Memory B cell (primary cell): Measurements from ENCODE around the gene TNNI3K.

ENCODE experiments used
- ATAC-seq: fragments of 150-1000 bp; cut with Tn5 transposase; 2 replicates; pipeline ENCODE4 v1.10.0; 2021; ENCODE audit warnings: low read depth, mild to moderate bottlenecking, moderate library complexity
- DNase-seq, 2 donors: peaks; one replicate each; pipeline ENCODE4 v3.0.0; 2022; ENCODE audit warnings: low spot score in 2 of 2
- H3K27ac Mint-ChIP-seq: one replicate; pipeline ENCODE4 v1.8.0; 2022; ENCODE audit warnings: mild to moderate bottlenecking, moderate library complexity, mixed read lengths
- H3K27me3 Mint-ChIP-seq: one replicate; pipeline ENCODE4 v1.8.0; 2022; ENCODE audit warnings: mixed read lengths
- H3K36me3 Mint-ChIP-seq: one replicate; pipeline ENCODE4 v1.8.0; 2022; ENCODE audit warnings: mild to moderate bottlenecking, mixed read lengths
- H3K4me1 Mint-ChIP-seq: one replicate; pipeline ENCODE4 v1.8.0; 2022; ENCODE audit warnings: mixed read lengths
- H3K4me3 Mint-ChIP-seq: one replicate; pipeline ENCODE4 v1.8.0; 2022; ENCODE audit warnings: mild to moderate bottlenecking, moderate library complexity, mixed read lengths
- H3K9me3 Mint-ChIP-seq: one replicate; pipeline ENCODE4 v1.8.0; 2022; ENCODE audit warnings: mixed read lengths

TNNI3K gene

GRCh38 chr1:74388855-74389254 is 153.7 kb downstream of the TNNI3K start:
- no peak for DNase-seq
- H3K4me3 Mint-ChIP-seq, result no peak overlapping the region
- no peak for ATAC-seq
- no peak overlapping the region for H3K27ac Mint-ChIP-seq
- peaks cover 2% of the 10 kb centered on the region for H3K27me3 Mint-ChIP-seq
- no peaks in the 10 kb centered on the region for H3K36me3 Mint-ChIP-seq
- H3K9me3 Mint-ChIP-seq, result no peaks in the 10 kb centered on the region
- no peaks in the 10 kb centered on the region for H3K4me1 Mint-ChIP-seq

GRCh38 chr1:74392186-74392585 is 157.0 kb downstream of the TNNI3K start:
- H3K4me3 Mint-ChIP-seq, result no peak overlapping the region
- peaks cover 2% of the 10 kb centered on the region for H3K27me3 Mint-ChIP-seq
- no peaks in the 10 kb centered on the region for H3K9me3 Mint-ChIP-seq

GRCh38 chr1:74392840-74393239 is 157.7 kb downstream of the TNNI3K start:
- Mint-ChIP-seq H3K9me3 (no peaks in the 10 kb centered on the region), H3K4me3 (no peak overlapping the region), H3K27ac (no peak overlapping the region), H3K36me3 (no peaks in the 10 kb centered on the region), H3K27me3 (peaks cover 2% of the 10 kb centered on the region), H3K4me1 (peaks cover 6% of the 10 kb centered on the region)
- ATAC-seq (no peak), DNase-seq (no peak)

More at GRCh38 chr1:74392186-74392585, 157.0 kb downstream of the TNNI3K start:
- ATAC-seq (no peak), DNase-seq (no peak)
- Mint-ChIP-seq H3K27ac (no peak overlapping the region), H3K4me1 (peaks cover 6% of the 10 kb centered on the region), H3K36me3 (no peaks in the 10 kb centered on the region)

GRCh38 chr1:74395571-74395970 is 160.4 kb downstream of the TNNI3K start:
- H3K9me3 Mint-ChIP-seq, result no peaks in the 10 kb centered on the region
- no peak overlapping the region for H3K4me3 Mint-ChIP-seq
- no peak overlapping the region for H3K27ac Mint-ChIP-seq
- H3K36me3 Mint-ChIP-seq, result no peaks in the 10 kb centered on the region
- ATAC-seq (no peak), DNase-seq (no peak)
- H3K4me1 Mint-ChIP-seq, result peaks cover 6% of the 10 kb centered on the region
- H3K27me3 Mint-ChIP-seq, result peaks cover 1% of the 10 kb centered on the region

- no peaks in the 10 kb centered on the region for H3K9me3 Mint-ChIP-seq
- no peak overlapping the region for H3K4me3 Mint-ChIP-seq
- peaks cover 1% of the 10 kb centered on the region for H3K27me3 Mint-ChIP-seq
- DNase-seq (no peak), ATAC-seq (no peak)
- peaks cover 6% of the 10 kb centered on the region for H3K4me1 Mint-ChIP-seq
- H3K36me3 Mint-ChIP-seq, result no peaks in the 10 kb centered on the region
- peak overlapping the region; percentile 2 for H3K27ac Mint-ChIP-seq
Measured at GRCh38 chr1:74396462-74396861, 161.3 kb downstream of the TNNI3K start.

GRCh38 chr1:74396933-74397332 is 161.7 kb downstream of the TNNI3K start:
- H3K36me3 Mint-ChIP-seq, result no peaks in the 10 kb centered on the region
- peaks cover 1% of the 10 kb centered on the region for H3K27me3 Mint-ChIP-seq
- ATAC-seq (peak; percentile 34), DNase-seq (no peak)
- H3K4me1 Mint-ChIP-seq, result peaks cover 6% of the 10 kb centered on the region
- H3K27ac Mint-ChIP-seq, result peak overlapping the region; percentile 2
- no peaks in the 10 kb centered on the region for H3K9me3 Mint-ChIP-seq
- H3K4me3 Mint-ChIP-seq, result no peak overlapping the region

GRCh38 chr1:74399249-74399648 is 164.1 kb downstream of the TNNI3K start:
- H3K36me3 Mint-ChIP-seq, result no peaks in the 10 kb centered on the region
- H3K9me3 Mint-ChIP-seq, result no peaks in the 10 kb centered on the region
- peaks cover 6% of the 10 kb centered on the region for H3K4me1 Mint-ChIP-seq
- no peak overlapping the region for H3K27ac Mint-ChIP-seq
- no peak overlapping the region for H3K4me3 Mint-ChIP-seq
- ATAC-seq (no peak), DNase-seq (no peak)
- peaks cover 1% of the 10 kb centered on the region for H3K27me3 Mint-ChIP-seq

- Mint-ChIP-seq H3K27me3 (peaks cover 3% of the 10 kb centered on the region), H3K4me3 (no peak overlapping the region), H3K4me1 (no peaks in the 10 kb centered on the region), H3K36me3 (no peaks in the 10 kb centered on the region), H3K27ac (no peak overlapping the region), H3K9me3 (no peaks in the 10 kb centered on the region)
- DNase-seq (no peak), ATAC-seq (no peak)
Measured at GRCh38 chr1:74402873-74403272, 167.7 kb downstream of the TNNI3K start.

- H3K36me3 Mint-ChIP-seq, result no peaks in the 10 kb centered on the region
- DNase-seq (no peak), ATAC-seq (no peak)
- H3K9me3 Mint-ChIP-seq, result no peaks in the 10 kb centered on the region
- no peak overlapping the region for H3K27ac Mint-ChIP-seq
- H3K27me3 Mint-ChIP-seq, result peaks cover 3% of the 10 kb centered on the region
- no peak overlapping the region for H3K4me3 Mint-ChIP-seq
- no peaks in the 10 kb centered on the region for H3K4me1 Mint-ChIP-seq
Measured at GRCh38 chr1:74403606-74404005, 168.4 kb downstream of the TNNI3K start.

GRCh38 chr1:74406759-74407158 is 171.6 kb downstream of the TNNI3K start:
- no peak overlapping the region for H3K4me3 Mint-ChIP-seq
- H3K27me3 Mint-ChIP-seq, result peaks cover 2% of the 10 kb centered on the region
- no peak for ATAC-seq
- no peaks in the 10 kb centered on the region for H3K9me3 Mint-ChIP-seq
- no peaks in the 10 kb centered on the region for H3K4me1 Mint-ChIP-seq
- DNase-seq, result no peak
- H3K27ac Mint-ChIP-seq, result no peak overlapping the region
- no peaks in the 10 kb centered on the region for H3K36me3 Mint-ChIP-seq

GRCh38 chr1:74407902-74408301 is 172.7 kb downstream of the TNNI3K start:
- Mint-ChIP-seq H3K9me3 (no peaks in the 10 kb centered on the region), H3K4me1 (no peaks in the 10 kb centered on the region), H3K4me3 (no peak overlapping the region), H3K27me3 (peaks cover 2% of the 10 kb centered on the region), H3K27ac (no peak overlapping the region), H3K36me3 (no peaks in the 10 kb centered on the region)
- ATAC-seq (no peak), DNase-seq (no peak)

GRCh38 chr1:74412244-74412643 is 177.1 kb downstream of the TNNI3K start:
- H3K9me3 Mint-ChIP-seq, result no peaks in the 10 kb centered on the region
- no peak for ATAC-seq
- no peaks in the 10 kb centered on the region for H3K4me1 Mint-ChIP-seq
- DNase-seq, result no peak
- H3K27me3 Mint-ChIP-seq, result peaks cover 1% of the 10 kb centered on the region
- H3K27ac Mint-ChIP-seq, result no peak overlapping the region
- H3K36me3 Mint-ChIP-seq, result no peaks in the 10 kb centered on the region
- H3K4me3 Mint-ChIP-seq, result no peak overlapping the region

- ATAC-seq (no peak), DNase-seq (no peak)
- no peaks in the 10 kb centered on the region for H3K4me1 Mint-ChIP-seq
- no peak overlapping the region for H3K4me3 Mint-ChIP-seq
- H3K36me3 Mint-ChIP-seq, result no peaks in the 10 kb centered on the region
- peaks cover 6% of the 10 kb centered on the region for H3K27me3 Mint-ChIP-seq
- H3K27ac Mint-ChIP-seq, result no peak overlapping the region
- H3K9me3 Mint-ChIP-seq, result no peaks in the 10 kb centered on the region
Measured at GRCh38 chr1:74415935-74416334, 180.7 kb downstream of the TNNI3K start.

GRCh38 chr1:74419611-74420010 is 184.4 kb downstream of the TNNI3K start:
- H3K27ac Mint-ChIP-seq, result no peak overlapping the region
- no peaks in the 10 kb centered on the region for H3K4me1 Mint-ChIP-seq
- ATAC-seq (no peak), DNase-seq (no peak)
- H3K36me3 Mint-ChIP-seq, result no peaks in the 10 kb centered on the region
- H3K27me3 Mint-ChIP-seq, result peaks cover 6% of the 10 kb centered on the region
- H3K4me3 Mint-ChIP-seq, result no peak overlapping the region
- no peaks in the 10 kb centered on the region for H3K9me3 Mint-ChIP-seq

GRCh38 chr1:74420467-74420866 is 185.3 kb downstream of the TNNI3K start:
- Mint-ChIP-seq H3K27me3 (peaks cover 6% of the 10 kb centered on the region), H3K4me3 (no peak overlapping the region), H3K36me3 (no peaks in the 10 kb centered on the region), H3K4me1 (no peaks in the 10 kb centered on the region), H3K9me3 (no peaks in the 10 kb centered on the region), H3K27ac (no peak overlapping the region)
- ATAC-seq (no peak), DNase-seq (no peak)
